PC-9 (cell line): ENCODE measurements around the gene SYNGAP1. TPM values are rescaled to one million over a fixed set of nuclear protein-coding genes. Genes with fewer than 3 reads are reported as not detected.

Experiments
- BruUV-seq: library from RNA; stranded (reverse); fragments of 400-500 nt; replicated peaks from 2 replicates; lab custom pipeline; 2021; lab: Mats Ljungman, UMichigan
- CTCF ChIA-PET: fragments of 300-600 bp; sonication (Branson Sonifier 250); formaldehyde crosslinking; loops from one replicate; lab custom pipeline; 2022; ENCODE audit warnings: antibody characterized with exemption; lab: Charles Lee
- POLR2A ChIA-PET: fragments of 300-600 bp; sonication (Branson Sonifier 250); formaldehyde crosslinking; loops from one replicate; lab custom pipeline; 2022; ENCODE audit warnings: antibody characterized with exemption; ENCODE audit not compliant: unreplicated experiment; lab: Charles Lee
- DNase-seq, 2 experiments: peaks; one replicate each; pipeline versions ENCODE4 v3.0.0 to v3.0.0-alpha.2; 2015 to 2022; ENCODE audit warnings: mixed read lengths in 1 of 2
- H2AFZ ChIP-seq: fragments of 200-600 bp; sonication (generic); 2 replicates; pipeline ENCODE4 v1.8.1; 2017; ENCODE audit warnings: antibody characterized with exemption
- H3F3A ChIP-seq: fragments of 200-600 bp; sonication (generic); 2 replicates; pipeline ENCODE4 v1.8.1; 2017; ENCODE audit warnings: antibody characterized with exemption, mild to moderate bottlenecking, low read depth; ENCODE audit not compliant: insufficient read depth
- H3K27ac ChIP-seq: fragments of 200-600 bp; sonication (generic); 2 replicates; pipeline ENCODE4 v1.6.1; 2016; ENCODE audit warnings: mixed run types
- H3K27me3 ChIP-seq: fragments of 200-600 bp; sonication (generic); 2 replicates; pipeline ENCODE4 v1.6.1; 2016; ENCODE audit warnings: low read depth, mixed run types; ENCODE audit not compliant: insufficient read depth
- H3K36me3 ChIP-seq: fragments of 200-600 bp; sonication (generic); 2 replicates; pipeline ENCODE4 v1.6.1; 2016; ENCODE audit warnings: low read depth, mixed run types
- H3K4me1 ChIP-seq: fragments of 200-600 bp; sonication (generic); replicated peaks from 2 replicates; pipeline ENCODE4 v1.6.1; 2016; ENCODE audit warnings: mixed run types; ENCODE audit not compliant: insufficient read depth
- H3K4me2 ChIP-seq: fragments of 200-600 bp; sonication (generic); 2 replicates; pipeline ENCODE4 v1.6.1; 2017; ENCODE audit warnings: mixed run types
- H3K4me3 ChIP-seq: fragments of 200-600 bp; sonication (generic); 2 replicates; pipeline ENCODE4 v1.6.1; 2016; ENCODE audit warnings: mixed run types
- H3K79me2 ChIP-seq: fragments of 200-600 bp; sonication (generic); 2 replicates; pipeline ENCODE4 v1.6.1; 2017; ENCODE audit warnings: low read depth, mixed run types
- H3K9me2 ChIP-seq: fragments of 200-600 bp; sonication (generic); 2 replicates; pipeline ENCODE4 v1.8.1; 2017; ENCODE audit warnings: mild to moderate bottlenecking; ENCODE audit not compliant: insufficient read depth
- H3K9me3 ChIP-seq: fragments of 200-600 bp; sonication (generic); 2 replicates; pipeline ENCODE4 v1.8.1; 2016; ENCODE audit warnings: low read depth; ENCODE audit not compliant: insufficient read depth
- H4K20me1 ChIP-seq: fragments of 200-600 bp; sonication (generic); 2 replicates; pipeline ENCODE4 v1.8.1; 2017; ENCODE audit not compliant: insufficient read depth
- CTCF ChIP-seq: fragments of 200-600 bp; sonication (generic); conservative IDR thresholded peaks from 2 replicates; pipeline ENCODE4 v1.6.1; 2017; ENCODE audit warnings: mixed run types, antibody characterized with exemption, mild to moderate bottlenecking, moderate library complexity
- EZH2 ChIP-seq: fragments of 200-600 bp; sonication (generic); IDR thresholded peaks from 2 replicates; pipeline ENCODE4 v1.8.0; 2017; ENCODE audit warnings: antibody characterized with exemption, low read depth
- intact Hi-C: fragments of 100-400 bp; cut with micrococcal nuclease; formaldehyde crosslinking; loops from one replicate; pipeline ENCODE4 v1.10.0; 2022; ENCODE audit not compliant: unreplicated experiment
- total RNA-seq: library from RNA; stranded (reverse); gene quantifications from 2 replicates; pipeline ENCODE4 v1.2.3, GENCODE V29; 2021

Gene SYNGAP1
- total RNA-seq, 1 experiment from 2014 or later, result 17.7 TPM

- Histone ChIP-seq H3K4me1 (no peaks in the 10 kb centered on the region), H3K4me3 (no peak overlapping the region), H3K36me3 (no peaks in the 10 kb centered on the region), H3K9me2 (no peaks in the 10 kb centered on the region), H3K79me2 (no peaks in the 10 kb centered on the region), H3K27ac (no peak overlapping the region), H3F3A (no peaks in the 10 kb centered on the region), H2AFZ (no peak overlapping the region), H3K27me3 (no peaks in the 10 kb centered on the region), H3K9me3 (no peaks in the 10 kb centered on the region), H3K4me2 (no peak overlapping the region), H4K20me1 (no peaks in the 10 kb centered on the region)
- intact Hi-C loops, result no loop called here
- ChIA-PET POLR2A (interaction anchor here (0.6 kb wide), 1 partner anchor 174 kb away, joined by 5 read pairs; the partner anchor contains the start of gene ZBTB22), CTCF (no interaction called here)
- no TSS peak for BruUV-seq
- DNase-seq, result no peak
- TF ChIP-seq EZH2 (no peak), CTCF (no peak)
Measured at GRCh38 chr6:33492093-33492492, 72.2 kb downstream of the SYNGAP1 start.

GRCh38 chr6:33497157-33497556 is 77.3 kb downstream of the SYNGAP1 start:
- no peak overlapping the region for H2AFZ ChIP-seq
- no peaks in the 10 kb centered on the region for H3K9me3 ChIP-seq
- H3K4me1 ChIP-seq, result no peaks in the 10 kb centered on the region
- H3K4me2 ChIP-seq, result no peak overlapping the region
- no peaks in the 10 kb centered on the region for H3K79me2 ChIP-seq
- no peaks in the 10 kb centered on the region for H3K36me3 ChIP-seq
- no peak overlapping the region for H3K4me3 ChIP-seq
- no peaks in the 10 kb centered on the region for H3K9me2 ChIP-seq
- BruUV-seq, result no TSS peak
- intact Hi-C loops, result no loop called here
- ChIA-PET CTCF (no interaction called here), POLR2A (no interaction called here)
- no peak for DNase-seq
- H3F3A ChIP-seq, result no peaks in the 10 kb centered on the region
- no peak overlapping the region for H3K27ac ChIP-seq
- TF ChIP-seq EZH2, result no peak
- no peak for TF ChIP-seq CTCF
- H3K27me3 ChIP-seq, result no peaks in the 10 kb centered on the region
- H4K20me1 ChIP-seq, result no peaks in the 10 kb centered on the region

GRCh38 chr6:33502486-33502885 is 82.6 kb downstream of the SYNGAP1 start:
- no TSS peak for BruUV-seq
- CTCF ChIA-PET, result no interaction called here
- no peak overlapping the region for H2AFZ ChIP-seq

More at GRCh38 chr6:33502486-33502885, 82.6 kb downstream of the SYNGAP1 start:
- Histone ChIP-seq H3K27ac (no peak overlapping the region), H3K79me2 (no peaks in the 10 kb centered on the region), H3K36me3 (no peaks in the 10 kb centered on the region), H4K20me1 (no peaks in the 10 kb centered on the region), H3K9me3 (no peaks in the 10 kb centered on the region; the same call in 1 of the 2 replicates), H3F3A (no peaks in the 10 kb centered on the region), H3K4me3 (no peak overlapping the region), H3K9me2 (no peaks in the 10 kb centered on the region), H3K4me2 (no peak overlapping the region), H3K4me1 (peaks cover 11% of the 10 kb centered on the region), H3K27me3 (no peaks in the 10 kb centered on the region)
- no peak for TF ChIP-seq CTCF
- TF ChIP-seq EZH2, result no peak
- POLR2A ChIA-PET, result no interaction called here
- no peak for DNase-seq
- intact Hi-C loops, result no loop called here
